Measurements from ENCODE around the gene MTMR6.
A peak's percentile ranks its signal among the peaks of the same experiment; 100 is the strongest.

The MTMR6 gene

GRCh38 chr13:25286969-25287961, at the start of gene MTMR6:
MTMR6 (minus strand) TSS chr13:25287488; CDS start chr13:25287247, 241 bp downstream.
- DNase-seq (ENCODE audit: low read depth in 2 of 2): peak; percentile 60 to 65

- no peak for DNase-seq (ENCODE audit: low read depth in 2 of 2)
Measured at GRCh38 chr13:25335856-25336255, 48.6 kb upstream of the MTMR6 start.

GRCh38 chr13:25330541-25330940, 43.3 kb upstream of the MTMR6 start:
- DNase-seq (ENCODE audit: low read depth in 2 of 2): no peak

GRCh38 chr13:25329706-25330105, 42.4 kb upstream of the MTMR6 start:
- DNase-seq (ENCODE audit: low read depth in 2 of 2): no peak

GRCh38 chr13:25324100-25324499, 36.8 kb upstream of the MTMR6 start:
- no peak for DNase-seq (ENCODE audit: low read depth in 2 of 2)

- DNase-seq (ENCODE audit: low read depth in 2 of 2): no peak
Measured at GRCh38 chr13:25319771-25320170, 32.5 kb upstream of the MTMR6 start.

- peak; percentile 15 to 22 for DNase-seq (ENCODE audit: low read depth in 2 of 2)
Measured at GRCh38 chr13:25318946-25319345, 31.7 kb upstream of the MTMR6 start.

GRCh38 chr13:25310891-25311290, 23.6 kb upstream of the MTMR6 start:
- no peak for DNase-seq (ENCODE audit: low read depth in 2 of 2)

- DNase-seq (ENCODE audit: low read depth in 2 of 2): no peak
Measured at GRCh38 chr13:25306671-25307464, 19.6 kb upstream of the MTMR6 start.

GRCh38 chr13:25302121-25302520, 14.8 kb upstream of the MTMR6 start:
- no peak for DNase-seq (ENCODE audit: low read depth in 2 of 2)

- peak; percentile 87 to 88 for DNase-seq (ENCODE audit: low read depth in 2 of 2)
Measured at GRCh38 chr13:25301347-25302113, 14.2 kb upstream of the MTMR6 start, which contains the start of gene NUP58. NUP58 (plus strand) TSS chr13:25301625; CDS start chr13:25301774, 149 bp downstream.

- no peak for DNase-seq (ENCODE audit: low read depth in 2 of 2)
Measured at GRCh38 chr13:25300861-25301346, 13.6 kb upstream of the MTMR6 start.

- DNase-seq (ENCODE audit: low read depth in 2 of 2): no peak
Measured at GRCh38 chr13:25295701-25296100, 8.4 kb upstream of the MTMR6 start.

GRCh38 chr13:25295228-25295627, 7.9 kb upstream of the MTMR6 start:
- DNase-seq (ENCODE audit: low read depth in 2 of 2): no peak

GRCh38 chr13:25292301-25292700, 5.0 kb upstream of the MTMR6 start:
- DNase-seq (ENCODE audit: low read depth in 2 of 2): no peak

GRCh38 chr13:25291691-25292090, 4.4 kb upstream of the MTMR6 start:
- no peak for DNase-seq (ENCODE audit: low read depth in 2 of 2)

- no peak for DNase-seq (ENCODE audit: low read depth in 2 of 2)
Measured at GRCh38 chr13:25288966-25289365, 1.7 kb upstream of the MTMR6 start.

GRCh38 chr13:25286308-25286968, 850 bp downstream of the MTMR6 start:
- DNase-seq (ENCODE audit: low read depth in 2 of 2): no peak

GRCh38 chr13:25281935-25282332, 5.4 kb downstream of the MTMR6 start:
- DNase-seq (ENCODE audit: low read depth in 2 of 2): no peak

- no peak for DNase-seq (ENCODE audit: low read depth in 2 of 2)
Measured at GRCh38 chr13:25281193-25281934, 5.9 kb downstream of the MTMR6 start.

All from fibroblast of skin of left quadriceps (primary cell).